Stimulated activated CD8-positive, alpha-beta memory T cell treated with anti-CD3 and anti-CD28 coated beads, Interleukin-4, amount 100 ng/mL, for 48 hours (primary cell): ENCODE results near the gene AGER.

ENCODE experiments used
- DNase-seq: peaks from one replicate; pipeline ENCODE4 v3.0.0-alpha.2; 2020

AGER gene

DNA sequence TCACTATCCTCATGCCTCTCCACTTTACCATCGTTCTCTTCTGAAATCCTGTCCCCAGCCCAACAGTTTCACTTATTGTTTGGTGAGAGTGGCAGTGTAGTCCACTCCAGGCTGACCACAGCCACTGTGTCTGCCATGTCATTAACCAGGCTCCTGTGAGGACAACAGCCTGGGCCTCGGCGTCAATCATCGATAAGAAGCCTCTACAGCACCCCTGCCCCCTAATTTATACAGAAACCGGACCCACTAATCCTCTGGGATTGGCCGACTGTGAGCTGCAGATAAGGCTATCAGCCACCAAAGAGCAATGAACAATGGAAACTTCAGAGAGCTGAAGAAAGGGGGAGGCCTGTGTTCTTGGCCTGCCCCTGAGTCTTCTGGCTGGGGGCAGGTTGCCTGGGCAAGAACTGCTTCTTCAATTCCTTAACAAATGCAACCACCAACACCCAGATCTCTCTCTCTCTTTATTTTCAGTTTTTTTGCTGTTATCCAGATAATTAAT lies 16.2 kb downstream of the AGER start:
- no peak for DNase-seq

DNA sequence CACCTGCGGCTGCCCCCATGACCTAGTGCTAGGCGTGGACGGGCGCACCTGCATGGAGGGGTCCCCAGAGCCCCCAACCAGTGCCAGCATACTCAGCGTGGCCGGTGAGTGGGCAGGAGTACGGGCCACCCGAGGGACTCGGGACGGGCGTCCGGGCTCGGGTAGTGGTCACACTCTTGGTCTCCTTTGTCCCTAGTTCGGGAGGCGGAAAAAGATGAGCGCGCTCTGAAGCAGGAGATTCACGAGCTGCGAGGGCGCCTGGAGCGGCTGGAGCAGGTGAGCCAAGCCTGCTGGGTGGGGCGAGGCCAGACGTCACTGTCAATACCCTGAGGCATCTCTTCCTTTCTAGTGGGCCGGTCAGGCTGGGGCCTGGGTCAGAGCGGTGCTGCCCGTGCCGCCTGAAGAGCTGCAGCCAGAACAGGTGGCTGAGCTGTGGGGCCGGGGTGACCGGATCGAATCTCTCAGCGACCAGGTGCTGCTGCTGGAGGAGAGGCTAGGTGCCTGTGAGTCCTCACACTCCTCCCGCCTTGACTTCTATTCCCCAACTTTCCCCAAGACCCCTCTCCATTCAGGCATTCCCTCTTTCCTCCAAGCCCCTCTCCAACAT lies 16.8 kb downstream of the AGER start:
- no peak for DNase-seq

DNA sequence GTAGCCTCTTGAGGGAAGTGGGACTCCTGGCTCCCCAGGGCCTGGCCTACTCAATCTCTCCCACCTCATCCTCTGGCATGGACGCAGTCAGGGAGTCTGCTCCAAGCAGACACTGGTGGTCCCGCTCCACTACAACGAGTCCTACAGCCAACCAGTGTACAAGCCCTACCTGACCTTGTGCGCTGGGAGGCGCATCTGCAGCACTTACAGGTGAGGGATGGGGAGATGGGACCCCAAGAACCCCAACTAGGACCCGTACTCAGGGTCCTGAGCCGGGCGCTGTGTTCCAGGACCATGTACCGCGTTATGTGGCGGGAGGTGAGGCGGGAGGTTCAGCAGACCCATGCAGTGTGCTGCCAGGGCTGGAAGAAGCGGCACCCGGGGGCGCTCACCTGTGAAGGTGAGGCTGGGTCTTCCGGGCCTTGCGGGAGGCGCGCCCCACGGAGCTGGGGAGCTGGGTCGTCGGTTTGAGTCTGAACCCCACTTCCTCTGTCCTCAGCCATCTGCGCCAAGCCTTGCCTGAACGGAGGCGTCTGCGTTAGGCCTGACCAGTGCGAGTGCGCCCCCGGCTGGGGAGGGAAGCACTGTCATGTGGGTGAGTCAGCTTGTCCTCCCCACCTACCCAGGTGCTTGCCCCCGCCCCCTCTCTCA lies 17.5 kb downstream of the AGER start:
- DNase-seq = peak; percentile 33

DNA sequence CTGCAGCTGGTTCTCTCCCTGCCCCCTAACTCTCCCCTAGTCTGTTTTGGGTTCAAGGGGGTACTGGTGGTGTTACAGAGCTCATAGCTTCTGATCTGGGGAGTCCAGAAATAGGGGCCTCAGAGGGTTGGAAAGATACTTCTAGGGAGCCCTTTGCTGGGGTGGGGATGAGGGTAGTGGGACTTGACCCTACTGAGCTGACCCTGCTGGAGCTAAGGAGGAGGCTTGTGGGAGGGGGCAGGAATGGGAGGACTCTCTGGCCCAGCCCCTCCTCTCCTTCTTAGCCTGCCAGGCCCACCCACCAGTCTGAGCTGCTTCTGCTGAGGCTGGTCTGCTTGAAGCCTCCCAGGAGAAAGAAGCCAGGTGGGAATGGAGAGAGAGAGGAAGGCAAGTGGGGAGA lies 19.8 kb downstream of the AGER start, which contains the start of gene EGFL8:
EGFL8 (plus strand) TSS at position 301 of the 400 bp plus-strand sequence. CDS start 1,571 bp downstream, outside the sequence.
- no peak for DNase-seq

DNA sequence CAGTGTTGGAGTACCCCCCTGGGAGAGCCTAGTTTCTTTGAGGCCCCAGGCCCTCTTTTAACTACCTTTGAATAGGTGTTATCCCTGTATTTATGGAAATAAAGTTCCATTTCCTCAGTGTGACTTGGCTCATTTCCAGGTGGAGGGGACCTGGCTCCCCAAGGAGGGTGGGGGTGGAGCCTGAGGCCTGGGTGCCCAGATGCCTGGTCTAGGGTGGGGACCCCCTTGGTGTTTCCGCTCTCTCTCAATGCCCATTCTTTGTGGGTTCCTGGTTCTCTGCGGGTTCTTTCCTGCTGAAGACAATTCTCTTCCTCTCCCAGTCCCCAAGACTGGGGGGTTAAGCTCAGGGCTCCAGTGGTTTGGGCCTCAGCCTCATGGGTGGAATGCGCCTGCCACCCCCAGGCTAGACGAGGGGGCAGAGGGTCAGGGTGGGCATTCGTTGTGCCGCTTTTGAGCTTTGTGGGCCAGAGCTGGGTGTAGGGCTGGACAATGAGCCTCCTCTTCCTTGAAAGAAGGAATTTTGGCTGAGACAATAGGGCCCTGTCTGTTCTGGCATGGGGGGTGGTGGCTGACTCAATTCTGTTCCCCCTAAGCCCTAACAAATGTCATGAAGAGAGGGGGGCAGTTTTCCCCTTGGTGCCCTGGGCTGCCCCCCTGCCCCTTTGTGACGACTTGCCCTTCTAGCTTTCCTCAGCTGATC lies 20.3 kb downstream of the AGER start:
- no peak for DNase-seq

DNA sequence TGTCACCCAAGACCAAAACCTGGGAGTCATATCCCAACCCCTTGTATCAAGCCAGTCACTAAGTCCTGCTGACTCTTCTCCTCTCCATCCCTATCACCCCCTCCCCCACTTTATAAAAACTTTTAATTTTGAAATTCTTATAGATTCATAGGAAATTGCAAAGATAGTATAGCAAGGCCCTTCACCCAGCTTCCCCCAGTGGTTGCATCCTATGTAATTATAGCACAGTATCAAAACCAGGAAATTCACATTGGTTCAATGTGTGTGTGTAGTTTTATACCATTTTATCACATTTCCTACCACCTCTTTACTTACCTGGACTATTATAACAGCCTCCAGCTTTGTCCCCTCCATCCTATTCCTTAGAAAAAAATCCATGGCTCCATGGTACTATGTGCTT lies 26.0 kb downstream of the AGER start:
- DNase-seq = no peak

DNA sequence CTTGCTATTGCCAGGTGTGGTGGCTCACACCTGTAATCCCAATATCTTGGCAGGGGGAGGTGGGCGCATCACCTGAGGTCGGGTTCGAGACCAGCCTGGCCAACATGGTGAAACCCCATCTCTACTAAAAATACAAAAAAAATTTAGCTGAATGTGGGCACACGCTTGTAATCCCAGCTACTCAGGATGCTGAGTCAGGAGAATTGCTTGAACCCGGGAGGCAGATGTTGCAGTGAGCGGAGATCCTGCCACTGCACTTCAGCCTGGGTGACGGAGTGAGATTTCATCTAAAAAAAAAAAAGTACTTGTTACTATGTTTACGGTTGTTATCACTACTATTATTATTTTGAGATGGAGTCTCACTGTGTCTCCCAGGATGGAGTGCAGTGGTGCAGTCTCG lies 27.2 kb downstream of the AGER start:
- DNase-seq = no peak

DNA sequence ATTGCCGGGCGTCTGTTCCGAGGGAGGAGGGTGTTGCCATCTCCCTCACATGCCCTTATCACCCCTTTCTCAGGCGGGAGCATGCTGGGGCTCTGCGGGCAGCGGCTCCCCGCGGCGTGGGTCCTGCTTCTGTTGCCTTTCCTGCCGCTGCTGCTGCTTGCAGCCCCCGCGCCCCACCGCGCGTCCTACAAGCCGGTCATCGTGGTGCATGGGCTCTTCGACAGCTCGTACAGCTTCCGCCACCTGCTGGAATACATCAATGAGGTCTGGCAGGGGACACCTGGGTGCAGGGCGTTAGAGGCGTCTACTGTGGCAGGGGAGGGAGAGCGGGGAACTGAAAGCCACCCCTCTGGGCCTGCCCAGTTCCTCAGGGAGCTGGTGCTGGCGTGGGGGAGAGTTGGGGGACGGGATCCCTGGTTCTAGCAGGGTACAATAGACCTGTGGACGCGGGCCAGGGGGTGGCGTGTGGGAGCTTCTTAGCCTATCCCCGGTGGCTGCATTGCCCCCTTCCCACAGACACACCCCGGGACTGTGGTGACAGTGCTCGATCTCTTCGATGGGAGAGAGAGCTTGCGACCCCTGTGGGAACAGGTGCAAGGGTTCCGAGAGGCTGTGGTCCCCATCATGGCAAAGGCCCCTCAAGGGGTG lies 29.4 kb downstream of the AGER start:
- DNase-seq = peak; percentile 68

DNA sequence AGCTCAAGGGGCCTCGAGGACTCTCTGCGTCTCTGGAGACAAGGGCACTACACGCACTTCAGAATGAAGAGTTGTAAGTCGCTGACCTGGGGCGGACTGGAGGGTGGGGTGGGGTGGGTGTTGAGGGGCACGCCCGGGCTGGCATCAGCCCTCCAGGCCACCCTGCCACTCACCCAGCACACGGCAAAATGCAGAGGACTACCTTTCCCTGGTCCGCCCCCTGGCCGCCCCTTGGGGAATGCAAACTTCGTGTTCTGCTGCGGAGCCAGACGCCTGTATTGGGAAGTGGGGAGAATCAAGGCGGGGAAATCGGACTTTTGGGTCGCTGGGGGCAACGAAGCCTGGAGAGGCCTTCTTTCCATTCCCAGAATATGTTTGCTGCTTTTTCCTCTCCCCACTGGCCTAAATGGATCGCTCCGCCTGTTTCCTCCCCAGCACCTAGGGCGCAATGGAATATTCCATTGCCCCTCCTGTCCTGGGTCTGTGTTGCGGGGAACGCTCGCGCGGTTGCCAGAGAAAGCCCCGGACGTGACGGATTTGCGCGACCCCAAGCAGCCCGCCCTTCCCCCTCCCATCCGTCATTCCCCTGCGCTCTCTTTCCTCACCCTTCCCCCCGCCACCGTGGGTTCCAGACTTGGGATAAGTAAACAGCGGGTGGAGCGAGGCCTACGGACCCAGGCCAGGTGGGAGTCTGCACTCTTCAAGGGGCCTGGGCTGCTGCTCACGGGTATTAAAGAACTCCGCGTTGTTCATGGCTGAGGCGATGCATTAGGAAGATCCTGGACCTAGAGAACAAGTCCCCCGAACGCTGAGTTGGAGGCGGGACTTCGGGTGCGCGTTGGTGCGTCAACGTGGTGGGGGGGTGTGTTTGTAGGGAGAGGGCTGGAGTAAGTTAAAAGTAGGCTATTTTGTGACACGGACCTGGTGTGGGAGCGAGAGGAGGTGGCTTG lies 30.2 kb downstream of the AGER start, which contains the start of gene PPT2:
PPT2 (plus strand) TSS at position 578 of the 950 bp plus-strand sequence. CDS start 454 bp downstream, outside the sequence.
- DNase-seq = peak; percentile 90

DNA sequence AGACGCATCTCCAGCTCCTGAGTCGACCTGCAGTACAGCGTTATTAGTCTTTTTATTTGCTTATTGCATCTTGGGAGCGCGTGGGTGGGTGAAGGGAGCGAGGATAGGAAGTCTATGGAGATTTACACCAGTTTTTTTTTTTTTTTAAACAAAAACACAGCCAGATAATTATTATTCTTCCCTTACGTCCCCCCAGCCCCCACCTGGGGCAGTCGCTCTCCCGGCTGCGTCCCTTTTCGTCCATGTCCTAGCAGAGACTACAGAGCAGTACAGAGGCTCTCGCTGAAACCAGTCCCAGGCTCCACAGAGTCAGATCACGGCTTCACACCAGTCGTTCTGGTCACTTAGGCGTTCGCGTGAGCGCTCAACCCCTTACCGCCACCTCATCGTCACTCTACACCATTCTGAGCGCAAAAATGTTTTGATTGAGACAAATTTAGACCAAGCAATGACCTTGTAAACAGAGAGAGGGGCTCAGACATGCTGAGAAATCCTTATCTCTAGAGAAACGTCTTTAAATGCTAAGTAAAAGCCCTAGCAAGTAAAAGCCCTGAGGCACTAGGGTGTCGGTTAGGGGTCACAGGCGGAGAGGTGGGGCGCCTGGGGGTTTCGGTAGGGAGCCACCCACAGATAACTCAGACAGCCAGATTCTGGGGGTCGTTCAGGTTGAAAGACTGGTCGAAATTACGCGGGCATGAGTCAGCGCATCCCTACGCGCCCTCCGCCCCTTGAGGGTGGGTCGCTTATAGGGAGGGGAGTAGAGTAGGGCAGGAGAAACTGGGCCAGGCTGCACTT lies 31.1 kb downstream of the AGER start:
- DNase-seq = no peak

DNA sequence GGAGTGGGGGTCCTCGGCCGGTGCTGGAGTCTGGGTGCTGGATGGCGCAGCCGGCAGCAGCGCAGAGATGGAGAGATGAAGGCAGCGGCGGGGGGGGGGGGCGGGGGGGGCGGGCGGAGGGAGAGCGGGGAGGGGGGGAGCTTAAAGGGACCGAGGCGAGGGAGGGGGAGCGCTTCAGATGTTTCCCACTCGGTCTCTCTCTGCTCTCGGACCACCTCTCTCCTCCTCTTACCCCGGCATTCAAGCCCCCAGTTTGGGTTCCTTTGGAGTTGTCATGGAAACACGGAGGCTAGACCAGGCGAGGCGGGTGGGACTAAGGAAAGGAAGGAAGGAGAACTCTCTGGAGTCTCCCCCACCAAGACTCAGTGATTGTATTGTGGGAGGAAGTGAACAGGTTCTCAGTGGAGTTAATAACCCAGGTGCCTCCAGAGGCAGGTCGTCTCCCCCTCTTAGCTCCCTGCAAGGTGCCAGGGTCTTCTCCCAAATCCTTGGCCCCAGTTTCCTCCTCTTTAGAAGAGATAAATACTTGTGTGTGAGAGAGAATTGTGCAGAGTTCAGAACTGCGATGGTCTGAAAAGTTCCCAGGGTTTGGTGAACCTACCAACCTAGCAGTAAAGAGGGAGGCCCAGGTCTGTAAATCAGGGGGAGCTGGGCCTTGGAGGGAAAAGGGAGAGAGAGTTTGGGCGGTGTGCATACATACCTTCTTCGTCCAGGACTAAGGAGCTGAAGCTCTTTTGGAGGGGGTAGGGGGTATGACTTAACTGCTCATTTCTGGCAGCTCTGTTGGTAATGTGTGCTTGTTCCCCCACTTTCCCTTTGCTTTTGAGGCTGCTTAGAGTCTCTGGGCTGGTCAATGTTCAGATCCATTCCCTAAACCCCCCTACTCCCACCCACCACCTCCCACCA lies 31.9 kb downstream of the AGER start, which contains the start of gene PRRT1:
PRRT1 (minus strand) TSS at position 77 of the 906 bp plus-strand sequence. CDS start 112 bp downstream, outside the sequence.
- no peak for DNase-seq

DNA sequence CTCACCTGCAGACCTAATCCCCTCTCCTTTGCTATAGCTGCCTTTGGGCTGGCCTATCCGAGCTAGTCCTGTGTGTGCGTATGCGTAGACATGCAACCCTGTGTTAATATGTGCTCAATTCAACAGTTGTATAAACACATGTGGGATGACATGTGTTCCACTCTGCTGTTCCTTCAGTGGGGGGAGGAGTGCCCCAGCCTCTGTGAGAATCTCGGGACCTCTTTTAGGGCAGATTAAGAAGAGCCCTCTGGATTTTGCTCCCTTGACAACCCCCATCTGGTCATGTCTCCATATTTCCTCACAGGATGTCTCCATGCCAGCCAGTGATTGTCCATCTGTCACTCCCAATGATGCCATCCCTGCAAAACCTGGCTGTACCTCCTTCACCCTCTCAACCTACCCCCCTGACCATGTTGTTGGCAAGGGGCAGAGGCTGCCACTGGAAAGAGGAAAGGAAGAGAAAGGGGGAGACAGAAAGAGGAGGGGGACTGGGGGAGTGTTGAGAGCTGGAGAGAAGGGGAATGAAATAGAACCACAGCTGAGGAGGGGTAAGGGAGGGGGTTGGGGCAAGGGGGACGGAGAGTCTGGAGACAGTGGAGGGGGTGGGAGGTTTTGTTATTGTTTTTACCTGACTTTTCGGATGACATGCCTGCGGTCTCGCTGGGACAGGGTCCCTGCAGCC lies 32.7 kb downstream of the AGER start:
- no peak for DNase-seq

DNA sequence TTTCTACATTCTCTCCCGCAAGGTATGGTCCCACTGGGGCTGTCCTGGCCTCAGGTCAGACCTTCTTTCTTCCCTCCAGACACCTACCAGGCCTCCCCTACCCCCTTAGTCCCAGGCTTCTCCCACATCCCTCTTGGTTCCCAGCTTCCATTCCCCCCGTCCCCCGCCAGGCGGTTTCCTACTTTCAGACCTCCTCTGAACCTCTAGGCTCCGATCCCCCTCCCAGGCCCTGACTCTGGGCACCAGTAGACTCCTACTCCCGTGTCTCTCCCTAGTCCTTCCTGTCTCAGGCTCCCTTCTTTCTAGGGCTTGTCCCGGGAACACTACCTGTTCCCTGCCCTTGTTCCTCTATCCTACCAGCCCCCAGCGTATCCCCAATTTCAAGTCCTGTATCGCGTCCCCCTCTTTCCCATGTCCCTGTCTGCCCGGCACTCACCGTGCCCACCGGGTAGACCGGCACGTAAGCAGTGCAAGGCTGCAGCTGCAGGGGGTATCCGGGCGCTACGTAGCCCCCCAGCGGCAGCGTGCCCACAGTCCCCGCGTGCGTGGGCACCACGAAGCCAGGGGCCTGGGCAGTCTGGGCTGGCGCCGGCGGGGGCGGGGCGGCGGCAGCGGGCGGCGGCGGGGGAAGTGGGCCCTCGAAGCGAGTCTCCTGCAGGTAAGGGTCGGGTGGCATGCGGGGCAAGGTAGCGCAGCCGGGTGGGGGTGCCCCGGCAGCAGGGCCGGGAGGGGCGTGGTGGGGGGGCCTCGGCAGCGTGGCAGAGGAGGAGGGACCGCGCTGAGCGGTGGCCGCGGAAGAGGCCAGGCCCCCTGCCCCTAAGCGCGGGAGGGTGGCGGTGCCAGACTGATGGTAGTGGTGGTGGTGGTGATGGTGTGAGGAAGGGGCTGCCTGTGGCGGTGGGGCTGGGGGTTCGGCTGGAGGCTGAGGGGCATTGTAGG lies 33.9 kb downstream of the AGER start:
- DNase-seq = no peak

DNA sequence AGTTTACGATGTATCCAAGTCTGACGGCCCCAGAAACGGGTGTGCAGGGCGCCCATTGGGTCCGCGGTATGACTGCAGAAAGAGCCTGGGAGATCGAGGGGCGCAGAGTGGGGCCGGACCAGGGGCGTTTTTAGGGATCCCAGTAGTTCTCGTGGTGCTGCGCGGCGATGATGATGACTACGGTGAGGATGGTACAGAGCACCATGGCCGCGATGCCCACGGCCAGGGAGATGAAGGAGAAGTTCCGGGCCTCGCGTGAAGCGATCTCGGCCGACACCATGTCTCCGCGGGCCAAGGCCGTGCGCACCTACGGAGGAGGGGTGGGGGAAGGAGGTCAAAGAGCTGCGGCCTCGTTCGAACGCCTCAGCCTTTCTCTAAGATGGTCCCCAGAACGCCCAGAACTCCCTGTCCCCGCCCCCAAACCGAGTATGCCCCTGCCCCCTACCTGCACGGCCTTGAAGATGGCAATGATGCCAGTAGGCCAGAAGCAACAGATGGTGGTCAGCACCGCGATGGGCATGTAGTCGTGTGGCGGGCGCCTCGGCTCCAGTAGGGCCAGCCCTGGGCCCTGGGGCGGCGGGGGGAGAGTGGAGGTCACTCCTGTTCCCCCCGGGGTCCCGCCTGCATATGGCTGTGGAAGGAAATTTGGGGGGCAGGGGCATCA lies 34.8 kb downstream of the AGER start:
- no peak for DNase-seq

DNA sequence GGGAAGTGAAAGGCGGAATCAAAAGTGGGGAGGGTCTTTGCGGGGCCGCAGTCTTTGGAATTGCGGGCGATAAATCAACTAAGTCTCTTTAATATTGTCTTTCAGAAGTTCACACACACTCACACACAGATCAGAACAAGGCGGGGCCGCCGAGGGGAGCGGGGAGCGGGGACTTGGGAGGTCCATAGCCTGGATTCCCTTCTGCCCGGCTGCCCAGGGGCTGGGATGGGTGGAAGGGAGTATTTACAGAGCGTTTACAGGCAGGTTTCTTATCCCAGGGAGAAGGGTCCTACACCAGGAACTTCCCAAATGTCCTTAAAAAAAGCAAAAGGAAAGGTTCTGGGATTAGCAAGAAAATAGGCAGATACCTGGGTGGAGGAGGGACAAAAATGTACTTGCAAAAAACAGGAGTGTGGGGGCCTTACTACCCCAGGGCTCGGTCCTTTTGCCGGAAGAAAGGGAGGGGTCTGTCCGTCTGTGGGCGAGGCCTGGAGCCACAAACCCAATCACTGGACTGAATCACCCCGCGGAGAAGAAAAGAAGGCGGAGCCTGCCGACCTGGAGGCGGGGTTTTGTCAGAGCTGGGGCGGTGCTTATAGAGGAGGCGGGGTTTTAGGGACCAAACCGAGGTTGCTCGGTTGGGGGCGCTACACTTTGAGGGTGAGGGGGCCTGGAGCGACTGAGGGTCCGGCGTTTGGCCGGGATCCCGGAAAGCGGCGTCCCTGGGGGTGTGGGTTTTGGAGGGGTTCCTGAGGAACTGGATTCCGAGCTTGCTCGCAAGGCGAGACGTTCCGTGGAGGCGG lies 35.6 kb downstream of the AGER start:
- DNase-seq = peak; percentile 86

DNA sequence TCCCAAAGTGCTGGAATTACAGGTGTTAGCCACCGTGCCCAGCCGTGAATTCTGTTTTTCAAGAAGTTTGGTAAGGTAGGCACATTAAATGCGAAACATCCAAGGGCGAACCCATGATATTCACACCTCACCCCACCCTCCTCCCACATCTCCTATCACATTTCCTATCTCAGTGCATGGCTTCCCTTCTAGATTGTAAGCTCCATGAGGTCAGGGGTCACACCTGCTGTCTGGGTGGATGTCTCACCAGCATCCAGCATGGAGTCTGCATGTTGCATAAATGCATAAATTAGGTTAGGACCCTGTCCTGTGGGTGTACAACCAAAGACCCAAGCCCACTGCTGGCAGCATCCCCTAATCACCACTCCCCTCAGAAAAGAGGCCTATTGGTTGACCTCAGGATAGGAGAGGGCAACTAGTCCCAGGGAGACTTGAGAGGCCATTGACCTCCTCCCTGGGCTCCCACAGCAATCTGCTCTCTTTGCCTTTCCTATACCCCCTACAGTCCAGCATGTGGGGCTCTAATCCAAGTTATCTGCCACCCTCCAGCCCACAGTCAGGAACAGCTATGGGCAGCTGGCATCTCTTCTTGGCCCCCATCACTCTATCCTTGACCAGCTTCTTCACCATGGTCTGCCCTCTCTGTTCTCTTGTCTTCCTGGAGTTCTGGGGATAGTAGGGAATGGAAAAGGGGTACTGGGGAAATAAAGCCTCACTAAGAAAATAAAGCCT lies 36.5 kb downstream of the AGER start:
- no peak for DNase-seq
